GM12878 (cell line): ENCODE data around the gene PPP1R36. TPM values are rescaled to one million over a fixed set of nuclear protein-coding genes. Genes with fewer than 3 reads are reported as not detected.
A peak's percentile ranks its signal among the peaks of the same experiment; 100 is the strongest.

Experiments used
- BMI1 ChIP-seq: fragments of 450-650 bp; IDR thresholded peaks from 2 replicates; pipeline ENCODE4 v1.6.1; 2016; ENCODE audit warnings: mild to moderate bottlenecking, moderate library complexity, borderline replicate concordance
- EGR1 ChIP-seq, 2 experiments: IDR thresholded peaks; 1 replicate in 1 of 2; 2 replicates in 1 of 2; pipeline ENCODE4 v1.6.1; 2011 to 2012; ENCODE audit warnings: low read depth in 2 of 2, low read length in 2 of 2, borderline replicate concordance in 1 of 2, mild to moderate bottlenecking in 1 of 2, moderate library complexity in 1 of 2
- ELK1 ChIP-seq: IDR thresholded peaks from 2 replicates; pipeline ENCODE4 v1.6.1; 2012; ENCODE audit warnings: low read depth, low read length, improper control_type of control experiment
- EP300 ChIP-seq, 2 experiments: fragments of 150-350 bp in 1 of 2; IDR thresholded peaks; 2 replicates each; pipeline ENCODE4 v1.6.1; 2011 to 2012; ENCODE audit warnings: low read depth in 2 of 2, low read length in 2 of 2, borderline replicate concordance in 1 of 2, improper control_type of control experiment in 1 of 2, inconsistent platforms in 1 of 2; ENCODE audit not compliant: control insufficient read depth in 1 of 2
- LARP7 ChIP-seq: fragments of 450-650 bp; IDR thresholded peaks from 2 replicates; pipeline ENCODE4 v1.6.1; 2017; ENCODE audit warnings: mild to moderate bottlenecking
- MAX ChIP-seq: IDR thresholded peaks from 2 replicates; pipeline ENCODE4 v1.6.1; 2012; ENCODE audit warnings: low read depth, low read length, improper control_type of control experiment
- MEF2B ChIP-seq: fragments of 450-650 bp; IDR thresholded peaks from 2 replicates; pipeline ENCODE4 v1.6.1; 2018; ENCODE audit warnings: mild to moderate bottlenecking, moderate library complexity; ENCODE audit not compliant: partially characterized antibody, poor library complexity, severe bottlenecking
- MXI1 ChIP-seq: fragments of 150-350 bp; IDR thresholded peaks from 2 replicates; pipeline ENCODE4 v1.6.1; 2011; ENCODE audit warnings: low read depth, mild to moderate bottlenecking, inconsistent platforms, low read length, improper control_type of control experiment
- MYC ChIP-seq: IDR thresholded peaks from 2 replicates; pipeline ENCODE4 v1.6.1; 2011; ENCODE audit warnings: mild to moderate bottlenecking, low read length, moderate library complexity, inconsistent platforms; ENCODE audit not compliant: insufficient read depth, insufficient replicate concordance, insufficient read length, severe bottlenecking
- NBN ChIP-seq: fragments of 450-650 bp; IDR thresholded peaks from 2 replicates; pipeline ENCODE4 v1.6.1; 2016
- NFYA ChIP-seq: IDR thresholded peaks from 2 replicates; pipeline ENCODE4 v1.6.1; 2011; ENCODE audit warnings: low read depth, mild to moderate bottlenecking, low read length, improper control_type of control experiment, borderline replicate concordance
- NFYB ChIP-seq: IDR thresholded peaks from 2 replicates; pipeline ENCODE4 v1.6.1; 2011; ENCODE audit warnings: low read depth, mild to moderate bottlenecking, low read length, improper control_type of control experiment, moderate library complexity; ENCODE audit not compliant: insufficient read depth
- NR2C1 ChIP-seq: fragments of 450-650 bp; IDR thresholded peaks from 2 replicates; pipeline ENCODE4 v1.6.1; 2017; ENCODE audit warnings: antibody characterized with exemption, mild to moderate bottlenecking, moderate library complexity
- PAX8 ChIP-seq: fragments of 450-650 bp; IDR thresholded peaks from 2 replicates; pipeline ENCODE4 v1.6.1; 2017; ENCODE audit warnings: mild to moderate bottlenecking, moderate library complexity
- RAD21 ChIP-seq: IDR thresholded peaks from 2 replicates; pipeline ENCODE4 v1.6.1; 2011; ENCODE audit warnings: mild to moderate bottlenecking, low read depth, low read length, moderate library complexity; ENCODE audit not compliant: insufficient read depth
- RELB ChIP-seq: fragments of 450-650 bp; IDR thresholded peaks from 2 replicates; pipeline ENCODE4 v1.6.1; 2017; ENCODE audit warnings: low read depth, mild to moderate bottlenecking, moderate library complexity
- SIX5 ChIP-seq: IDR thresholded peaks from 2 replicates; pipeline ENCODE4 v1.6.1; 2011; ENCODE audit warnings: mild to moderate bottlenecking, low read depth, low read length, moderate library complexity; ENCODE audit not compliant: severe bottlenecking
- SPI1 ChIP-seq: IDR thresholded peaks from 2 replicates; pipeline ENCODE4 v1.6.1; 2011; ENCODE audit warnings: low read depth, mild to moderate bottlenecking, low read length, moderate library complexity, borderline replicate concordance; ENCODE audit not compliant: insufficient read depth
- ZBED1 ChIP-seq: IDR thresholded peaks from 2 replicates; pipeline ENCODE4 v1.6.1; 2016; ENCODE audit warnings: borderline replicate concordance
- ZBTB4 ChIP-seq: fragments of 450-650 bp; formaldehyde crosslinking; IDR thresholded peaks from 2 replicates; pipeline ENCODE4 v1.4.0; 2022; ENCODE audit warnings: mild to moderate bottlenecking, moderate library complexity
- polyA plus RNA-seq, 11 experiments: library from polyadenylated mRNA; depleted of rRNA in 4 of 11; unstranded in 6 of 11; stranded (reverse) in 5 of 11; fragments of >200 nt; fragmentation: Nextera tagmentation in 4 of 11; fragmentation: Illumina TruSeq in 1 of 11; extraction: Ambion mirVana in 4 of 11; extraction: Trizol in 1 of 11; gene quantifications; 1 replicate in 1 of 11; 2 replicates in 10 of 11; pipeline versions ENCODE4 v1.2.1 to v1.2.3, GENCODE V29; 2011 to 2016; ENCODE audit warnings: inconsistent platforms in 2 of 11, missing spikeins in 2 of 11, low read depth in 1 of 11
- total RNA-seq, 4 experiments: library from RNA; depleted of rRNA in 3 of 4; stranded (reverse); fragments of >200 nt in 3 of 4; fragmentation: Illumina TruSeq in 1 of 4; extraction: Trizol in 1 of 4; gene quantifications; 2 replicates each; pipeline versions ENCODE4 v1.2.1 to v1.2.3, GENCODE V29; 2013 to 2021

The PPP1R36 gene
- total and polyA plus RNA-seq, 10 of the 15 experiments (the other 5 are each of a cell fraction or from before 2014, with no cell fraction given): 0.12 to 0.13 TPM; not detected in 8

GRCh38 chr14:64503434-64504309 lies 46.1 kb upstream of the PPP1R36 start, which contains the start of gene ZBTB25 (continued):
- TF ChIP-seq RELB (peak; percentile 79), MXI1 (peak; percentile 75; the same call in 1 of the 2 replicates), EGR1 (IDR thresholded peaks at IDR 0.05; ENCODE audit: borderline replicate concordance in 1 of 2, low read depth in 2 of 2, low read length in 2 of 2) (peak; percentile 52 to 57; a peak in 2 of 3 replicates), NR2C1 (0 out of 2 replicates have a peak, but pooled peaks have one; percentile 18), LARP7 (peak; percentile 97), NFYA (no peak), ZBTB4 (no peak), SIX5 (no peak), ELK1 (no peak), BMI1 (no peak), NBN (peak; percentile 88), EP300 (IDR thresholded peaks at IDR 0.05; ENCODE audit: borderline replicate concordance in 1 of 2, control insufficient read depth in 1 of 2, low read depth in 2 of 2, low read length in 2 of 2) (peak; percentile 82 to 86), MEF2B (peak; percentile 43), ZBED1 (no peak; the same call in 1 of the 2 replicates), PAX8 (no peak), SPI1 (no peak), NFYB (no peak), MYC (peak; percentile 81), MAX (peak; percentile 81; the same call in 1 of the 2 replicates), RAD21 (no peak)
